ENCODE measurements around the gene CLPTM1L. TPM values are rescaled to one million over a fixed set of nuclear protein-coding genes. Genes with fewer than 3 reads are reported as not detected.
"Not testable (repeated sequence)": the region's sequence is repeated elsewhere in the genome, so short reads cannot be mapped to it uniquely, and the experiment has no call there.

The CLPTM1L gene
- polyA plus RNA-seq, 1 donor = 140 TPM

DNA sequence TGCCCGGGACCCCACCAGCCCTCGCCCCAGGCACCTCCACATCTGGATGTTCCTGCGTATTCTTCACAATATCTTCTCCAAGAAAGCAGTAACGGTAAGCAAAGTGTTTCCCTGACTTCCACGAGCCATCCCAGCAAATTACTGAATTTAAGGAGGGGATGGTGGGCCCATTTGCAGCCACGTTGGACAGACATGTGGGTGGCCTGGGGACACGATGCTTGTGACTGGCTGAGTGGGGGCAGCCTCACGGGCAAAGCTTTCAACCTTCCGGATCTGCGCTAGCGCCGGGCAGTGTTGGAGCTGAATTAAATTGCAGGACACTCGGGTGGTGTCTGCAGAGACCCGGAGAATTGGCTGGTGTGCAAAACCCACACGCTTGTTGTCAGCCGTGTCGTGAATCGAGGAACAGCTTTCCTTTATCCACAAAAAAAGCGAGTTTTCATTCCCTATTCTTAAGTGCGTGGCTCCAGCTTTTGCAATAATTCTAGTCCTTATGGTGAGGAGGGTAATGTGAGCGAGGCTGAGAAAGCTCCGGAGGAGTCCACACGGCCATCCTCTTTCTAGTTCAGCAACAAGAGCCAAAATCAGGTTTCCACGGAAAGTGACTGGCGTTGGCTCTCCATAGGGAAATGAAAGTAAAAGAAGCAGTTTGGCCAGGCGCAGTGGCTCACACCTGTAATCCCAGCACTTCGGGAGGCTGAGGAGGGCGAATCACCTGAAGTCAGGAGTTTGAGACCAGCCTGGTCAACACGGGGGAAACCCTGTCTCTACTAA, 17.5 kb upstream of the CLPTM1L start:
- DNase-seq = no peak

- no peak for DNase-seq
These were observed 16.0 kb upstream of the CLPTM1L start for GRCh38 chr5:1360861-1361260.

GRCh38 chr5:1360367-1360766, 15.5 kb upstream of the CLPTM1L start:
- DNase-seq = not testable (repeated sequence)

GRCh38 chr5:1359713-1360112, 14.8 kb upstream of the CLPTM1L start:
- DNase-seq = no peak

DNA sequence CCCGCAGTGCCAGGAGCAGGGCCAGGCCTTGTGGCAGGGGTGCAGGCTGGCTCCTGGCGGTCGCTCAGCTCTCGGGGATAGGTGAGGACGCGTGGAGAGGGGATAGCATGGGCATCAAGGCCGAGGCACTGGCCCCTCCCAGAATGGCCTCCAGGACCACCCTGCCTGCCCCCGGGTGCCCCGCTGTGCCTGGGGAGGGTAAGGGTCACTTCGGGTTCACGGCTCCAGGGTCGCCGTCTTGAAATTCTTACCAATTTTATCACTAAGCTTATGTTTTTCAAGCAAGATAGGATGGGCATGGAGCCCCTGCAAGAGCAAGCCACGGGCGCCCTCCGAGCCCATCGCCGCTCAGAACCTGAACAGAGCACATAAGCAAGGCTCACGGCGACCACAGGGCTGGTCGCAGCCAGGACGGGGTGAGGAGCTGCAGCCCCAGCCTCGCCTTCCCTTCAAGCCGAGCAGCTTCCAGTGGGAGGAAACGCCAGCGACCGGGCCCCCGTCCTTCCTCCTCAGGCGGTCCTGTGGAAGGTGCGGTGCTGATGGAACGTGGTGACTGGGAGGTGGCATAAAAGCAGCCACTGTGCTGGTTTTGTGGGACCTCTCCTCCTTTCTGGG, 14.2 kb upstream of the CLPTM1L start:
- DNase-seq = no peak

- DNase-seq = no peak
These were observed 13.8 kb upstream of the CLPTM1L start for GRCh38 chr5:1358726-1359025.

DNA sequence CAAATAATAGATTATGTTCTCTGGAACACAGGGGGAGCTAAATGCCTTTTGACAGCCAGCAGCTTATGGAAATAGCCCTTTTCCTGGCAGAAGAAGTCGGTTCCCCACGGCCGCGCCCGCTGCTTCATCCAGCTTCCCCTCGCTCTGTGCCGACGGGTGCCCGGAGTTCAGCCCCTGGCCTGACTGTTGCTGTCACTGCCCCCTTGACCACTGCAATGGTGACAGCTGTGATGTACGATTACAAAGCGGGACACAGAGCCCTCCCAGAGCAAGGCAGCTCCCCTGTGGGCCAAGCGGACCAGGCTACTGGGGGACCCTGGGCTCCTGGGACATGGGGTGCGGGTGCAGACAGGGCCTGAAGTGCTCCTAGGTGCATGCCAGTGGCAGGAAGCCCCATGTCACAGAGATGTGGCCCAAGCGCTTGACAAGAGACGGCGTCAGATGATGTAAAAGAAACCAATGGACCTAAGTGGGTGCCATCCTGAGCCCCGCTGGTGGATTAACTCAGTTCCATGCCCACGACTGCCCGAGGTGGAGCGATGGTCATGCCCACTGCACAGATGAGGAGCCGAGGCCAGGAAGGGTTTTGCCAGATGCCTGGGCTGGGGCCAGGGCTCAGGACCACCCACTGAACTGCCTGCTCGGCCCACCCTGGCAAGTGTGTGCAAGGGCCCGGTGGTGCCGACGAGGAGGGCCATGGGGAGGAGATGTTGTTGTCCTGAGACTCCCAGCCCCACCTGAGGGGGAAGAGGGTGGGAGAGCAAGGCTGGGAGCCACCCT, 13.2 kb upstream of the CLPTM1L start:
- DNase-seq = no peak

DNA sequence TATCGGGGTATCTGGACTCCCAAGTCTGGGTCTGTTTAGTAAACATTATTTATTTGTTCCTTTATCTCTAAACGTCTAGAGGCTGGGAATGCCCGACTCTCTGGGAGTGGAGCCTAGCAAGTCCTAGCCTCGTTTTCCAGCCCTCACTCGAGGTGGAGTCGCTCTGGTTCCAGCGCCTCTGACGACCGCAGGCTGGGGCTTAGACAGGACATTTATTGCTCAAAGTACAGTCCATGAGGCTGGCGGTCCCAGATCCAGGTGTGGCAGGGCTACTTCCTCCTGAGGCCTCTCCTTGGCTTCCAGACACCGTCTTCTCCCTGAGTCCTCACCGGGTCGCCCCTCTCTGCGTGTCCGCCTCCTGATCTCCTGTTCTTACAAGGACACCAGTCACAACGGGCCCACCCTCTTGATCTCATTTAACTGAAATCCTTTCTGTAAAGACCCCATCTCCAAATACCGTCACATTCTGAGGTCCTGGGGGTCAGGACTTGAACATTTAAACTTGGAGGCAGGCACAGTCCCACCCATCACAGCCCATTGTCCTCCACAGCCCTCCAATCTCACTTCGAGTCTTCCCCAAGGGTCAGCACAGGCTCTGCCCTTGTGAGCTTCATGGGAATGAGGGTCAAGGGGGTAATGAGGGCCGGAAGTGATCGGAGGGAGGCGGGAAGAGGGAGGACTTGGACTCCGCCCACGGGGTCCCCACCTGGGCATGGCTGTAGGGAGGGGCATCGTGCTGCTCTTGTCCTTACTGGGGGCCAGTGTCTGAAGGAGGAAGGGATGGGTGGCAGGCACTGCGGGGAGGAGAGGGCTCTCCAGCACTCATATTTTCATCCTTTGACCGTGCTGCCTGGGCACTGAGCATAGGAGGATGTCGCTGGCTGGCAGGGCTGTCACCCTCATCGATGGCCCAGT, 12.2 kb upstream of the CLPTM1L start:
- no peak for DNase-seq

GRCh38 chr5:1354576-1354975, 9.7 kb upstream of the CLPTM1L start:
- DNase-seq = no peak

DNA sequence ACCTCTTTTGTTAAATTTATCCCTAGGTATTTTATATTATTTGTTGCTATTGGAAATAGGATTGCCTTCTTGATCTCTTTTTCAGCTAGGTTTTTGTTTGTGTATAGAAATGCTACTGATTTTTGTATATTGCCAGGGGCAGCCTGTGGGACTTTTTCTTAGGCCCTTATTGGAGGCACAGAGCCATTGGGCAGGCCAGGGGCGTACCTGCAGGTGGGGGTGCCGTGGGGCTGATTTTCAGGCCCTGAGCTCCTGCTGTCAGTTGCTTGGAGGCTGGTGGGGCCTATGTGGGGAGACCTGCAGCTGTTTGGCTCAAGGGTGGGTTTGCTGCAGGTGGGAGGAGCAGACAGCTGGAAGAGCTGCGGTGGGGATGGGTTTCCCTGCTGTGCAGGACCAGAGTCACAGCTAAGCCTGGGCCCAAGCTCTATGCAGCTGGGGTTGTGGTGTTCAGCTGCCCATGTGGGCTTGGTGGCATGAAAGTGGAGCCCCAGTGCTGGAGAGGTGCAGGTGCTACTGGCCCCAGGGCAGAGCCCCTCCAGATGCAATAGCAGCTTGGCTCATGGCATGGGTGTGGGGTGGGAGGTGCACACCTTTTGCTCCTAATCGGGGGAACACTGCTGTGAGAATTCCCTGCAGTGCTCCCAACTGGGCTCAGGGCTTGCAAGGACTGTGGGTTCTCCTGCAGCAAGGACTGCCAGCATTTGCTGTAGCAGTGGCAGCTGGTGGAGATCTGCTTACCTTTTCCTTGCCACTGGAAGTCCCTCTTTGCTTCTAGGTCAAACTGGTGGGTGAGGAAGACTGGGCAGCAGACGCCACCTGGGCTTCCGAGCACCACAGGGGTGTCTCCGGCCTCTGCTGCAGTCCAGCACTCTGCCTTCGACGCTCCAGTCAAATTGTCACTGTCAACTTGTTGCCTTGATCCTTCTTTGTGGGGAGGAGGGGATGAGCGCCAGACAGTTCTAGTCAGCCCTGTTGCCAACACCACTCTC, 7.6 kb upstream of the CLPTM1L start:
- no peak for DNase-seq

GRCh38 chr5:1351156-1351555, 6.3 kb upstream of the CLPTM1L start:
- DNase-seq = no peak

- DNase-seq = no peak
These were observed 4.3 kb upstream of the CLPTM1L start for GRCh38 chr5:1349246-1349645.

- DNase-seq = no peak
These were observed 4.0 kb upstream of the CLPTM1L start for GRCh38 chr5:1348986-1349245.

- DNase-seq = no peak
These were observed 2.7 kb upstream of the CLPTM1L start for GRCh38 chr5:1347571-1347970.

DNA sequence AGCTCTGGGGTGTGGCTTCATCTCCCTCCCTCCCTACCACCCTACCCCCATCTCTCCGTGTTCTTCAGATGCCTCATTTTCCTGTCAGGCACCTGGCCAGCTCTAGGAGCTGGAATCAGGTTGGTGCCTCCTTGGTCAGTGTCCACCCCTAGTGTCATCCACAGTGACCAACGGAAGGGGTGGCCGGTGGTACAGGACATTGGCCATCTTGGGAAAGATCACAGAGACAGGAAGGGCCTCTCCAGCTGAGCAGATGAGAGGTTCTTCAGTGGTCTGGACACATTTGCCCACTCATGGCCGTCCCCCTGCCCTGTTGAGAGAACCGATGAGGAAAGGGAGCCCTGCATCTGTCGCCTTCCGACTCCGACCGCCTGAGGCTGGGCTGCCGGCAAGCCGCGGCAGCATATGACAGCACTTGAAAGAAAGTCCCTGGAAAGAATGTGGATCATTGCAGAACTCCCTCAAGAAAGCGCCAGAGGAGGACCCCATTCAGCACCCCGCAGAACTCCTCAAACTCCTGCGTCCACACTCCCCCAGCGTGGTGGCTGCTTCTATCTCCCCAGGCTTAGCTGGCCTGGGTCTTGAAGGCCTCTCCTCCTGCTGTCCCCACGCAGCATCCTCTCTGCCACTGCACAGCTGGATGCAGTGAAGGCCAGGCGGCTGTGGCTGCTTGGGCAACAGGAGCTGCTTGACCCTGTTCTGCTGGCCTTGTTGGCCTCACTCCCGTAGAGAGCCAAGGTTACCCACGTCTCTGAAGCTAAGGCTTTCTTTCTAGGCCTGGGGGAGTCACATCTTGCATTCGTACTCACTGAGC, 1.9 kb upstream of the CLPTM1L start:
- DNase-seq = no peak

DNA sequence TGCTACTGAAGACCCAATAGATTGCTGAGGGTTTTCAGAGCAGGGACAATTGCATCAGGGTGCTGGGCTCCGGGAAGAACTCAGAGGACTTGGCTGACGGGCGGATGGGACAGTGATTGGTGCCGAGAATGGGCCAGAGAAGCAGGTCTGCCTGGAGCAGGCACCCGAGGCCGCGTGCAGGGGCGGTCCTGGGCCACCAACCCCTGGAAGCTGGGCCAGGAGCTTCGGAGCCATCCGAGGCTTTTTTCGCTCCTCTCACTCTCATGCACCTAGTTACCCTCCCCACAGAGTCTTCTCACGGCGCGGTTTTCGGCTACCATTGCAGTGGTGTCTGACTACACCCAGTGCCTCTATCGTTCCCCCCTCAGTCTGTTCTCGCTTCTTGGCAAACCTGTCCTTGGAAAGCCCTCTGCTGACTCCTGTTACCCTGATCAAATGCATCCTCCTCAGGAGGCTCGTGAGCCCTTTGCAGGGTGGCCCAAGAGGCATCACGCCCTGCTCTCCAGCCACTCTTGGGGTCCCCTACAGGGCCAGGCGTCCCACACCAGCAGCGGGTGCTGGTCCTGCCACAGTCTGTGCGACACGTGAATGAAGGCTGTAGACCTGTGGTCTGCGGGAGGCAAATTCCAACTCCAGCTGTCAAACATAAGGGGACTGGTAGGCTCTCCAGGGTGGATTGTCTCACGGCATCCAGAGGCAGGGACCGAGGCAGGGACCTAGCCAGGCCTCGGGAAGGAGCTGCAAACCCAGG, 1.2 kb upstream of the CLPTM1L start:
- no peak for DNase-seq

DNA sequence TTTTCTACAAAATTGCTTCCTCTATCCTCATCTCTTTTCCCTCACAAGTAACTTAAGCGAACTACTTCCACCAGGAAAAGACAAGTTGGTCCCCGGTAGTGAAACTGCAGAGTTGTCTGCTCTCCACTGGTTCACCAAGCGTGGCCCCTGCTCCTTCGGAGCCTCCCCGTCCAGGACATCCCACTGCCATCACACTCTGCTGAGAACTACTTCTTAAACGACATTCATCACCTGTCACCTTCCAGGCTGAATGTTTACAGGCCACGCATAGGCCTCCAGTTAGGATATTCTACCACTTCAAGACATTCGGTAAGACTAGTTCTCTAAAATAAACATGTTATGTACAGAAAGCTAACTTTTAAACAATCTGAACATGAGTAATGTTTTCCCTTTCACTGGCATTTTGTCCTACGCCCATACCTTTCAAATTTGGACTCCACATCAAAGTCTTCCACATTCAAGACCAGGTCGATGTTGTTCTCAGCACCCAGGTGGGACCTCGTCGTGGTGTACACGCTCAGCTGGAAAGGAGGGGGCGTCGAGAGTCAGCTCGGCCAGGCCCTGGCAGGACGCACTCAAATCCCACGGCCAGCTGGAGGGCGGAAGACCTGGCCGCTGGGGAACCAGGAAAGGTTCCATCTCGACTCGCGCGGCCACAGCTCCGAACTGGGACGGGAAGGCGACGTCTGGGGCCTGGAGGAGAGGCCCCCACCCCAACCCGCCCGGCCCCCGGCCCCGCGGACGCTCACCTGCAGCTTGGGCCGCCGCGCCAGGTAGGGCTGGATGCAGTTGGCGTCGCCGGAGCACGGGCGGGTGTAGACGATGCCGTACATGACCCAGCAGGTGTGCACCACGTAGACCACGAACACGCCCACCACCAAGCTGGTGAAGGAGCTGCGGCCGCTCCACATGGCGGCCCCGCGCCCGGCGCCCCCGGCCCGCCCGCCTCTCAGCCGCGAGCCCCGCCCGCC, 683 bp downstream of the CLPTM1L start:
- no peak for DNase-seq

DNA sequence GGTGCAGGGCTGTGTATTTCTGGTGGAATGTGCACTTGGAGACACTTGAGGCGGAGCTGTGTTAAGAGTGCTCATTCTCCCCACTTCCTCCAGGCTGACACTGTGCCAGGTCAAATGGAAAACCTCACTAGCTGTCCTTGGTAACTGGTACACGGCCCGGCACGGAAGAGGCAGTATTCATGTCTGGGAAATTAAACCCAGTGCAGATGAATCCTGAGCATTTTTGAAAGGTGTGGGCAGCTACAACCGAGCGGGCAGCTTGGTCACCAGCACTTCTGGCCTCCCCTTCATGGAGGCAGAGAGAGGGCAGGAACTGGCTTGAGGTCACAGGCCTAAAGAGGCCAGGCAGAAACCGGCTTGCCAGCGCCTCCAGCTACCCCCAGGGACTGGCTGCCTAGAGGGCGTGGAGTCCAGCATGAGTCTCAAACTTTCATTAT, 1.6 kb downstream of the CLPTM1L start:
- DNase-seq = no peak
